Right lobe of liver (tissue), 6 donors: ENCODE results near the gene UAP1L1. TPM values are rescaled to one million over a fixed set of nuclear protein-coding genes. Genes with fewer than 3 reads are reported as not detected.

Experiments
- ATAC-seq, 4 donors: fragments of 200-7000 bp; cut with Tn5 transposase; one replicate each; pipeline ENCODE4 v1.9.1; 2020; ENCODE audit warnings: mild to moderate bottlenecking in 4 of 4, moderate library complexity in 4 of 4
- DNase-seq, 3 donors: peaks; one replicate each; pipeline ENCODE4 v3.0.0-alpha.2; 2020
- H3K27ac ChIP-seq, 3 donors: fragments of 200-600 bp; one replicate each; pipeline ENCODE4 v1.8.0; 2022
- H3K27me3 ChIP-seq, 2 donors: fragments of 200-600 bp; one replicate each; pipeline ENCODE4 v1.8.0; 2022
- H3K36me3 ChIP-seq, 4 donors: fragments of 200-600 bp; sonication (generic) in 1 of 4; one replicate each; pipeline versions ENCODE4 v1.5.1 to v1.8.0; 2017 to 2022; ENCODE audit warnings: control low read depth in 1 of 4
- H3K4me1 ChIP-seq, 4 donors: fragments of 200-600 bp; sonication (generic) in 1 of 4; one replicate each; pipeline versions ENCODE4 v1.5.1 to v1.8.0; 2017 to 2022; ENCODE audit warnings: control low read depth in 1 of 4
- H3K4me3 ChIP-seq, 3 donors: fragments of 200-600 bp; one replicate each; pipeline ENCODE4 v1.8.0; 2022
- H3K9me3 ChIP-seq, 4 donors: fragments of 200-600 bp; sonication (generic) in 1 of 4; one replicate each; pipeline versions ENCODE4 v1.5.1 to v1.8.0; 2017 to 2022; ENCODE audit warnings: control low read depth in 1 of 4
- CTCF ChIP-seq, 4 donors: fragments of 200-600 bp in 3 of 4; fragments of 450-650 bp in 1 of 4; IDR thresholded peaks; one replicate each; pipeline versions ENCODE4 v1.5.1 to v1.8.0; 2016 to 2022; ENCODE audit warnings: antibody characterized with exemption in 4 of 4, mild to moderate bottlenecking in 2 of 4
- POLR2A ChIP-seq: fragments of 450-650 bp; IDR thresholded peaks from one replicate; pipeline ENCODE4 v1.6.1; 2017; ENCODE audit warnings: antibody characterized with exemption, mild to moderate bottlenecking
- WGBS: methylation state at CpG from one replicate; pipeline ENCODE4 v1.1.6; 2018; ENCODE audit warnings: low coverage, low lambda C conversion rate; ENCODE audit not compliant: insufficient coverage; ENCODE audit errors: missing lambda C conversion rate; 5-methylcytosine and 5-hydroxymethylcytosine counted together
- intact Hi-C, 2 donors: fragments of 100-400 bp; cut with DNase I; formaldehyde crosslinking; loops; one replicate each; pipeline versions ENCODE4 v1.11.2 to v1.14.1; 2022
- total RNA-seq, 6 experiments: library from RNA; depleted of rRNA in 2 of 6; stranded (reverse); fragments of >200 nt in 2 of 6; fragmentation: NEBNext Ultra II Directional in 3 of 6; extraction: Animal tissue kit (Norgen Biotek cat#: 25700) in 3 of 6; gene quantifications; one replicate each; pipeline versions ENCODE4 v1.1.0 to v1.2.4, GENCODE V29; 2016 to 2023
- donor health status: DM: no; HTN: yes; CAD: no.
- donor health status: DM: no; HTN: no; CAD: no.
- donor health status: DM: no; HTN: no; CAD: no.
- donor health status: DM: no; HTN: yes; CAD: no.
- donor health status: DM: no; HTN: yes; CAD: no.

UAP1L1 gene
- total RNA-seq, 6 experiments from 2014 or later, result 1.3 to 4.9 (median 1.9) TPM

- TF ChIP-seq POLR2A, result no peak
- no peak for TF ChIP-seq CTCF (IDR thresholded peaks at IDR 0.05)
- 40% methylated on average over 2 of the region's 34 CpGs for WGBS
- Histone ChIP-seq H3K36me3 (peaks cover 0 to 30% (median 5%) of the 10 kb centered on the region in 4 donors), H3K4me1 (no peaks in the 10 kb centered on the region), H3K27me3 (no peaks in the 10 kb centered on the region), H3K9me3 (no peaks in the 10 kb centered on the region), H3K4me3 (no peak overlapping the region), H3K27ac (no peak overlapping the region)
- intact Hi-C loops, result no loop called here
- ATAC-seq (peak in 1 of 4 donors; percentile 4), DNase-seq (no peak)
Measured at GRCh38 chr9:137109250-137110146, 32.2 kb downstream of the UAP1L1 start.

GRCh38 chr9:137110147-137110910 lies 33.0 kb downstream of the UAP1L1 start:
- intact Hi-C loops, result no loop called here
- peaks cover 0 to 22% (median 5%) of the 10 kb centered on the region in 4 donors for H3K36me3 ChIP-seq
- ATAC-seq, result no peak
- no peaks in the 10 kb centered on the region for H3K27me3 ChIP-seq
- H3K27ac ChIP-seq, result no peak overlapping the region
- peaks cover 0 to 4% (median 1%) of the 10 kb centered on the region in 4 donors for H3K4me1 ChIP-seq
- no peaks in the 10 kb centered on the region for H3K9me3 ChIP-seq
- 80% methylated on average over 3 of the region's 38 CpGs for WGBS
- no peak for DNase-seq
- no peak overlapping the region for H3K4me3 ChIP-seq
- no peak for TF ChIP-seq POLR2A
- no peak for TF ChIP-seq CTCF (IDR thresholded peaks at IDR 0.05)

GRCh38 chr9:137110911-137111787 lies 33.8 kb downstream of the UAP1L1 start:
- TF ChIP-seq CTCF (IDR thresholded peaks at IDR 0.05), result no peak
- TF ChIP-seq POLR2A, result no peak
- Histone ChIP-seq H3K9me3 (no peaks in the 10 kb centered on the region), H3K27ac (no peak overlapping the region), H3K27me3 (no peaks in the 10 kb centered on the region), H3K4me1 (peaks cover 0 to 4% (median 1%) of the 10 kb centered on the region in 4 donors), H3K4me3 (no peak overlapping the region), H3K36me3 (peaks cover 0 to 16% (median 5%) of the 10 kb centered on the region in 4 donors)
- intact Hi-C loops, result no loop called here
- DNase-seq, result no peak
- no peak for ATAC-seq
- WGBS, result 76% methylated on average over 17 of the region's 28 CpGs
